Neural progenitor cell (in vitro differentiated cells): ENCODE measurements around the gene UBN2. TPM values are rescaled to one million over a fixed set of nuclear protein-coding genes. Genes with fewer than 3 reads are reported as not detected.
"Not testable (repeated sequence)": the region's sequence is repeated elsewhere in the genome, so short reads cannot be mapped to it uniquely, and the experiment has no call there.

Source experiments
- DNase-seq: peaks from one replicate; pipeline ENCODE4 v3.0.0-alpha.2; 2016; ENCODE audit warnings: low spot score
- H2AFZ ChIP-seq: fragments of 200-600 bp; sonication (generic); replicated peaks from 2 replicates; pipeline ENCODE4 v1.6.1; 2016; ENCODE audit warnings: antibody characterized with exemption
- H3F3A ChIP-seq: fragments of 200-600 bp; sonication (generic); 2 replicates; pipeline ENCODE4 v1.6.1; 2016; ENCODE audit warnings: antibody characterized with exemption, low read depth
- H3K27ac ChIP-seq: fragments of 200-600 bp; sonication (generic); 2 replicates; pipeline ENCODE4 v1.5.1; 2016; ENCODE audit warnings: mild to moderate bottlenecking
- H3K27me3 ChIP-seq: fragments of 200-600 bp; sonication (generic); 2 replicates; pipeline ENCODE4 v1.6.1; 2016; ENCODE audit warnings: mild to moderate bottlenecking, moderate library complexity
- H3K36me3 ChIP-seq: fragments of 200-600 bp; sonication (generic); 2 replicates; pipeline ENCODE4 v1.5.1; 2016
- H3K4me1 ChIP-seq: fragments of 200-600 bp; sonication (generic); 2 replicates; pipeline ENCODE4 v1.6.1; 2016; ENCODE audit warnings: mixed run types
- H3K4me2 ChIP-seq: fragments of 200-600 bp; sonication (generic); 2 replicates; pipeline ENCODE4 v1.6.1; 2016
- H3K4me3 ChIP-seq: fragments of 200-600 bp; sonication (generic); 2 replicates; pipeline ENCODE4 v1.5.1; 2016
- H3K79me2 ChIP-seq: fragments of 200-600 bp; sonication (generic); 2 replicates; pipeline ENCODE4 v1.6.1; 2016; ENCODE audit warnings: low read depth
- H3K9ac ChIP-seq: fragments of 200-600 bp; sonication (generic); 2 replicates; pipeline ENCODE4 v1.6.1; 2016
- H3K9me3 ChIP-seq: fragments of 200-600 bp; sonication (generic); 2 replicates; pipeline ENCODE4 v1.5.1; 2016; ENCODE audit warnings: low read depth
- H4K20me1 ChIP-seq: fragments of 200-600 bp; sonication (generic); 2 replicates; pipeline ENCODE4 v1.6.1; 2016; ENCODE audit warnings: low read depth
- H3K27ac Mint-ChIP-seq: 3 replicates; pipeline ENCODE4 v1.8.0; 2021; ENCODE audit warnings: mixed read lengths
- H3K27me3 Mint-ChIP-seq: 2 replicates; pipeline ENCODE4 v1.8.0; 2022; ENCODE audit warnings: low read depth, mild to moderate bottlenecking, inconsistent platforms, moderate library complexity, mixed read lengths; ENCODE audit not compliant: insufficient read depth
- H3K36me3 Mint-ChIP-seq: 3 replicates; pipeline ENCODE4 v1.8.0; 2021; ENCODE audit warnings: mixed read lengths
- H3K4me1 Mint-ChIP-seq: 3 replicates; pipeline ENCODE4 v1.8.0; 2021; ENCODE audit warnings: mixed read lengths
- H3K4me3 Mint-ChIP-seq: 3 replicates; pipeline ENCODE4 v1.8.0; 2021; ENCODE audit warnings: mild to moderate bottlenecking, moderate library complexity, mixed read lengths
- H3K9me3 Mint-ChIP-seq: 3 replicates; pipeline ENCODE4 v1.8.0; 2020; ENCODE audit warnings: mixed read lengths
- EZH2 ChIP-seq: fragments of 200-600 bp; sonication (generic); IDR thresholded peaks from 2 replicates; pipeline ENCODE4 v1.6.1; 2017; ENCODE audit warnings: antibody characterized with exemption, mild to moderate bottlenecking, moderate library complexity
- EZH2phosphoT487 ChIP-seq: fragments of 200-600 bp; sonication (generic); IDR thresholded peaks from 2 replicates; pipeline ENCODE4 v1.6.1; 2017; ENCODE audit warnings: antibody characterized with exemption
- total RNA-seq: library from RNA; depleted of rRNA; stranded (reverse); fragments of >200 nt; gene quantifications from 2 replicates; pipeline ENCODE4 v1.2.3, GENCODE V29; 2015; ENCODE audit warnings: low replicate concordance
- TF ChIP-seq, protein P1 (sequence below): fragments of 200-600 bp; sonication (generic); IDR thresholded peaks from 2 replicates; pipeline ENCODE4 v1.5.1; 2017; ENCODE audit warnings: antibody characterized with exemption, mild to moderate bottlenecking

The UBN2 gene
- total RNA-seq, 1 donor from 2014 or later: 19.5 TPM

DNA sequence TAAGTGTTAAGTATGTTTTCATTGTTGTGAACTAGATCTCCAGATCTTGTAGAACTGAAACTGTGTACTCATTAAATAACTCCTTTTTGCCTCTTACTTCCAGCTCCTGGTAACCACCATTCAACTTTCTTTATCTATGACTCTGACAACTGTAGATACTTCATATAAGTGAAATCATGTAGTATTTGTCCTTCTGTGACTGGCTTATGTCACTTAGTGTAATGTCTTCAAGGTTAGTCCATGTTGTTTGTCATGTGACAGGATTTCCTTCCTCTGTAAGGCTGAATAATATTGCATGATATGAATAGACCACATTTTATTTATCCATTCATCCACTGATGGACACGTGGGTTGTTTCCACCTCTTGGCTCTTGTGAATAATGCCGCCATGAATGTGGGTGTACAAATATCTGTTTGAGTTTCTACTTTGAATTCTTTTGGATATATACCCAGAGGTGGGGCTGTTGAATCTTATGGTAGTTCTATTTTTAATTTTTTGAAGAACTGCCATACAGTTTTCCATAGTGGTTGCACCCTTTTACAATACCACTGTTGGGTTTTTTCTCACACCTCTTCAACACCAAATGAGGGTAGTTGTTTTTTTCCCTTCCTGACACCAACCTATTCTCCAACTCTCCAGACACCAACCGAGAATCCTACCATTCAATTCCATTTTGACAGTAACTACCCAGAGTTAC lies 99.4 kb downstream of the UBN2 start:
- H3K4me3 Mint-ChIP-seq: no peak overlapping the region
- Histone ChIP-seq H3K79me2 (no peaks in the 10 kb centered on the region), H4K20me1 (no peaks in the 10 kb centered on the region), H3K36me3 (no peaks in the 10 kb centered on the region), H3F3A (no peaks in the 10 kb centered on the region), H3K4me3 (no peak overlapping the region), H3K27ac (no peak overlapping the region), H2AFZ (no peak overlapping the region), H3K4me2 (no peak overlapping the region), H3K9me3 (no peaks in the 10 kb centered on the region), H3K27me3 (no peaks in the 10 kb centered on the region), H3K4me1 (no peaks in the 10 kb centered on the region), H3K9ac (no peak overlapping the region)
- peaks cover 7% of the 10 kb centered on the region for H3K27me3 Mint-ChIP-seq
- no peak overlapping the region for H3K27ac Mint-ChIP-seq
- TF ChIP-seq EZH2phosphoT487 (no peak), EZH2 (no peak)
- TF ChIP-seq, protein P1, sequence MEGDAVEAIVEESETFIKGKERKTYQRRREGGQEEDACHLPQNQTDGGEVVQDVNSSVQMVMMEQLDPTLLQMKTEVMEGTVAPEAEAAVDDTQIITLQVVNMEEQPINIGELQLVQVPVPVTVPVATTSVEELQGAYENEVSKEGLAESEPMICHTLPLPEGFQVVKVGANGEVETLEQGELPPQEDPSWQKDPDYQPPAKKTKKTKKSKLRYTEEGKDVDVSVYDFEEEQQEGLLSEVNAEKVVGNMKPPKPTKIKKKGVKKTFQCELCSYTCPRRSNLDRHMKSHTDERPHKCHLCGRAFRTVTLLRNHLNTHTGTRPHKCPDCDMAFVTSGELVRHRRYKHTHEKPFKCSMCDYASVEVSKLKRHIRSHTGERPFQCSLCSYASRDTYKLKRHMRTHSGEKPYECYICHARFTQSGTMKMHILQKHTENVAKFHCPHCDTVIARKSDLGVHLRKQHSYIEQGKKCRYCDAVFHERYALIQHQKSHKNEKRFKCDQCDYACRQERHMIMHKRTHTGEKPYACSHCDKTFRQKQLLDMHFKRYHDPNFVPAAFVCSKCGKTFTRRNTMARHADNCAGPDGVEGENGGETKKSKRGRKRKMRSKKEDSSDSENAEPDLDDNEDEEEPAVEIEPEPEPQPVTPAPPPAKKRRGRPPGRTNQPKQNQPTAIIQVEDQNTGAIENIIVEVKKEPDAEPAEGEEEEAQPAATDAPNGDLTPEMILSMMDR: no peak
- DNase-seq: no peak
- H3K4me1 Mint-ChIP-seq: no peaks in the 10 kb centered on the region
- no peaks in the 10 kb centered on the region for H3K36me3 Mint-ChIP-seq
- H3K9me3 Mint-ChIP-seq: no peaks in the 10 kb centered on the region

DNA sequence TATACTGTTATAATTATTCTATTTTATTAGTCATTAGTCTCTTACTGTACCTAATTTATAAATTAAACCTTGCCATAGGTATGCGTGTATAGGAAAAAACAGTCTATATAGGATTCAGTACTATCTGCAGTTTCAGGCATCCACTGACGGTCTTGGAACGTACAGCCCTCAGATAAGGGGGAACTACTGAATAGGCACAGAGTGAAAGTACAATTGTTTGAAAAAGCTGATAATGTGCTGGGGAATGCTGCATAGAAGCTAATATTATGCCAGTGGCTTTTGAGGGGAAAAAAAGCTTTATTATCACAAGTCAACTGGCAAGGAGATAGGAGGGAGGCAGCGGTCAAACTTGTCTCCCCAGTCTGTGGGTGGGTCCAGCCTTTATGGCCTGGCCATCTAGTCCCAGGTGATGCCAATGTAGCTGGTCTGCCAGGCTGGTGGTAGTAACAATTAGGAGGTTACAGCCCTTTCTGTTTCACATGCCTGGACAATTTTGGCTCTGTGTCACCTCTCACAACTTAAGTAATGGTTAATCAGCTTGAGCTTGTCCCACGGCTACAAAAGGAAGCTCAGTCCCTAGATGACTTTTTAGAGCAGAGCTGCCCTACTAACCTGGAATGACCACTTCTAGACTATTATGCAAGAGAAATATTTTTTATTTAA lies 101.8 kb downstream of the UBN2 start:
- no peaks in the 10 kb centered on the region for H3K36me3 ChIP-seq
- H3K27me3 Mint-ChIP-seq: peaks cover 7% of the 10 kb centered on the region
- no peaks in the 10 kb centered on the region for H3K79me2 ChIP-seq
- no peak overlapping the region for H3K27ac Mint-ChIP-seq
- no peaks in the 10 kb centered on the region for H3K4me1 Mint-ChIP-seq
- no peak overlapping the region for H2AFZ ChIP-seq
- no peaks in the 10 kb centered on the region for H3K36me3 Mint-ChIP-seq
- no peak overlapping the region for H3K9ac ChIP-seq
- H3K27me3 ChIP-seq: no peaks in the 10 kb centered on the region
- no peak overlapping the region for H3K4me3 Mint-ChIP-seq
- no peaks in the 10 kb centered on the region for H3K9me3 Mint-ChIP-seq
- no peak for DNase-seq
- no peaks in the 10 kb centered on the region for H4K20me1 ChIP-seq
- no peak for TF ChIP-seq EZH2
- TF ChIP-seq, protein P1: no peak
- no peak for TF ChIP-seq EZH2phosphoT487
- no peak overlapping the region for H3K27ac ChIP-seq
- H3F3A ChIP-seq: no peaks in the 10 kb centered on the region
- no peak overlapping the region for H3K4me3 ChIP-seq
- no peaks in the 10 kb centered on the region for H3K9me3 ChIP-seq
- no peaks in the 10 kb centered on the region for H3K4me1 ChIP-seq
- H3K4me2 ChIP-seq: no peak overlapping the region

DNA sequence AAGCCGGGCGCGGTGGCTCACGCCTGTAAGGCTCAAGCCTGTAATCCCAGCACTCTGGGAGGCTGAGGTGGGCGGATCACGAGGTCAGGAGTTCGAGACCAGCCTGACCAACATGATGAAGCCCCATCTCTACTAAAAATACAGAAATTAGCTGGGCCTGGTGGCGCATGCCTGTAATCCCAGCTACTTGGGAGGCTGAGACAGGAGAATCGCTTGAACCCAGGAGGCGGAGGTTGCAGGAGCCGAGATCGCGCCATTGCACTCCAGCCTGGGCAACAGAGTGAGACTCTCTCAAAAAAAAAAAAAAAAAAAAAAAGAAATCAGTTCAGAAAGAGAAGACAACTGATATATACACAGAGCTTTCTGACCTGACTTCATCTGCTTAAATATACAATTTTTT lies 102.4 kb downstream of the UBN2 start:
- H3K27me3 Mint-ChIP-seq, H2AFZ ChIP-seq, DNase-seq, H3K27ac Mint-ChIP-seq, H3K4me3 ChIP-seq, H3K9me3 ChIP-seq, H3K4me1 ChIP-seq, H3K9ac ChIP-seq, H4K20me1 ChIP-seq, H3K79me2 ChIP-seq, H3K27ac ChIP-seq, H3K36me3 ChIP-seq, H3K9me3 Mint-ChIP-seq, H3F3A ChIP-seq, H3K4me3 Mint-ChIP-seq, H3K27me3 ChIP-seq, H3K36me3 Mint-ChIP-seq, H3K4me1 Mint-ChIP-seq, H3K4me2 ChIP-seq: not testable (repeated sequence)
